T-helper 2 cell treated with Interferon-gamma antibody and Interleukin-4, amounts not matched to agents 5 μg/mL and 100 μg/mL, for 36 hours (primary cell): ENCODE results near the gene TP53I3.
"Not testable (repeated sequence)": the region's sequence is repeated elsewhere in the genome, so short reads cannot be mapped to it uniquely, and the experiment has no call there.

Source experiments
- DNase-seq: peaks from one replicate; pipeline ENCODE4 v3.0.0; 2021; ENCODE audit warnings: low spot score
- H3K27ac Mint-ChIP-seq: one replicate; pipeline ENCODE4 v1.8.0; 2021; ENCODE audit warnings: mild to moderate bottlenecking, mixed read lengths
- H3K27me3 Mint-ChIP-seq: one replicate; pipeline ENCODE4 v1.8.0; 2021; ENCODE audit warnings: low read depth, mixed read lengths
- H3K36me3 Mint-ChIP-seq: one replicate; pipeline ENCODE4 v1.8.0; 2021; ENCODE audit warnings: low read depth, mixed read lengths
- H3K4me1 Mint-ChIP-seq: one replicate; pipeline ENCODE4 v1.8.0; 2021; ENCODE audit warnings: low read depth, mixed read lengths
- H3K4me3 Mint-ChIP-seq: one replicate; pipeline ENCODE4 v1.8.0; 2022; ENCODE audit warnings: mild to moderate bottlenecking, moderate library complexity, mixed read lengths
- H3K9me3 Mint-ChIP-seq: one replicate; pipeline ENCODE4 v1.8.0; 2021; ENCODE audit warnings: mixed read lengths

Gene TP53I3

DNA sequence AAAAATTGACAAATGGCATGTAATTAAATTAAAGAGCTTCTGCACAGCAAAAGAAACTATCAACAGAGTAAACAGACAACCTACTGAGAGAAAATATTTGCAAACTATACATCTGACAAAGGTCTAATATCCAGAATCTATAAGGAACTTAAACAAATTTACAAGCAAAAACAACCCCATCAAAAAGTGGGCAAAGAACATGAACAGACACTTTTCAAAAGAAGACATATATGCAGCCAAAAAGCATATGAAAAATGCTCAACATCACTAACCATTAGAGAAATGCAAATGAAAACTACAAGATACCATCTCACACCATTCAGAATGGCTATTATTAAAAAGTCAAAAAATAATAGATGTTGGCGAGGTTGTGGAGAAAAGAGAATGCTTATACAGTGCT, 24.8 kb upstream of the TP53I3 start:
- not testable (repeated sequence) for H3K4me3 Mint-ChIP-seq, H3K36me3 Mint-ChIP-seq

GRCh38 chr2:24107336-24107735, 22.7 kb upstream of the TP53I3 start:
- DNase-seq: no peak
- Mint-ChIP-seq H3K36me3 (no peaks in the 10 kb centered on the region), H3K27me3 (no peaks in the 10 kb centered on the region), H3K27ac (no peak overlapping the region), H3K4me3 (no peak overlapping the region), H3K9me3 (peaks cover 27% of the 10 kb centered on the region), H3K4me1 (no peaks in the 10 kb centered on the region)

More for the DNA sequence above, 24.8 kb upstream of the TP53I3 start:
- not testable (repeated sequence) for H3K27ac Mint-ChIP-seq, DNase-seq, H3K4me1 Mint-ChIP-seq, H3K27me3 Mint-ChIP-seq
- peaks cover 27% of the 10 kb centered on the region for H3K9me3 Mint-ChIP-seq

- no peaks in the 10 kb centered on the region for H3K27me3 Mint-ChIP-seq
- H3K9me3 Mint-ChIP-seq: peaks cover 27% of the 10 kb centered on the region
- H3K36me3 Mint-ChIP-seq: no peaks in the 10 kb centered on the region
- H3K4me3 Mint-ChIP-seq: no peak overlapping the region
- no peak overlapping the region for H3K27ac Mint-ChIP-seq
- H3K4me1 Mint-ChIP-seq: no peaks in the 10 kb centered on the region
- DNase-seq: no peak
Observed at GRCh38 chr2:24106786-24107185, 22.2 kb upstream of the TP53I3 start.

DNA sequence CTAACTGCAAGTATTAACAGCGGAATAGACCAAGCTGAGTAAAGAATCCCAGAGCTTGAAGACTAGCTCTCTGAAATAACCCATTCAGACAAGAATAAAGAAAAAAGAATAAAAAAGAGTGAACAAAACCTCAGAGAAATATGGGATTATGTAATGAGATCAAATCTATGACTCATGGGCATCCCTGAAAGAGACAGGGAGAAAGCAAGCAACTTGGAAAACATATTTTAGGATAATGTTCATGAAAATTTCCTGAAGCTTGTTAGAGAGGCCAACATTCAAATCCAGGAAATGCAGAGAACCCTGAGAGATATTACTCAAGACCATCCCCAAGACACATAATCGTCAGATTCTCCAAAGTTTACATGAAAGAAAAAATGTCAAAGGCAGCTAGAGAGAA, 21.2 kb upstream of the TP53I3 start:
- no peaks in the 10 kb centered on the region for H3K36me3 Mint-ChIP-seq
- H3K27me3 Mint-ChIP-seq: no peaks in the 10 kb centered on the region
- H3K4me1 Mint-ChIP-seq: no peaks in the 10 kb centered on the region
- DNase-seq: no peak
- no peak overlapping the region for H3K4me3 Mint-ChIP-seq
- peaks cover 27% of the 10 kb centered on the region for H3K9me3 Mint-ChIP-seq
- no peak overlapping the region for H3K27ac Mint-ChIP-seq

DNA sequence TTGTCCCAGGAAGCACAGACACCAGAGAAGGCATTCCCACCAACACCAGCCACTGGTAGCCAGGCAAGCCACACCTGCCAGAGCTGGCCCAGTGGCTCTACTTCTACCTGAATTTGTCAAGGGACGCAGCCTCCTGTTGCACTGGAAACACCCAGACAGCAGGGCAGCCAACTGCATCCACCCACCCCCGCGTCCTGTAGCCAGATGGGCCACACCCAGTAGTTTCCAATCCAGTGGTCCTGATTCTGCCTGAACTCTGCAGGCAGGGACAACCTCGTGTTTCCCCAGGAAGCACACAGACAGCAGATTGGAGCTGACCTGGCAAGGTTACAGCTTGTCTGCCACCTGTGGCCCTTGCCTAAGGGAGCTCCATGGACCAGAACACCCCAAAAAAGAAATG, 20.3 kb upstream of the TP53I3 start:
- Mint-ChIP-seq H3K4me3 (no peak overlapping the region), H3K4me1 (no peaks in the 10 kb centered on the region), H3K27me3 (no peaks in the 10 kb centered on the region), H3K36me3 (no peaks in the 10 kb centered on the region), H3K9me3 (peaks cover 33% of the 10 kb centered on the region), H3K27ac (no peak overlapping the region)
- no peak for DNase-seq

GRCh38 chr2:24104110-24104650, 19.5 kb upstream of the TP53I3 start:
- Mint-ChIP-seq H3K4me3 (no peak overlapping the region), H3K9me3 (peaks cover 36% of the 10 kb centered on the region), H3K27ac (no peak overlapping the region), H3K4me1 (no peaks in the 10 kb centered on the region), H3K27me3 (no peaks in the 10 kb centered on the region), H3K36me3 (no peaks in the 10 kb centered on the region)
- no peak for DNase-seq

DNA sequence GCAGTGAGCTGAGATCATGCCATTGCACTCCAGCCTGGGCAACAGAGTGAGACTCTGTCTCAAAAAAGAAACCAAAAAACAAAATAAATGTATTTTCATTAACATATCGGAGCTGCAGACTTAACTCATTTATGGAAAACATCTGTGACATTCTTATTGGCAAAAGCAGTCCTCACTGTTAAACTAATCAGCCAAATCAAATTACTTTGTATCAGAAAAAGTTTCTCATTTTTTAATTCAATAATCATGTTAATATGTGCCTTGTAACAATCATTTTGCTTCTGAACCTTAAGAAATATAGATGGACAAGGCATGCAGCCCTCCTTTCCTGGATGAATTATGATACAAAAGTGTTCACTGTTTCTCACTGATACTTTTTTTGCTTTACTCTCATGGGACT, 18.0 kb upstream of the TP53I3 start:
- peaks cover 37% of the 10 kb centered on the region for H3K9me3 Mint-ChIP-seq
- H3K27me3 Mint-ChIP-seq: peaks cover 2% of the 10 kb centered on the region
- H3K27ac Mint-ChIP-seq: no peak overlapping the region
- H3K4me1 Mint-ChIP-seq: no peaks in the 10 kb centered on the region
- H3K4me3 Mint-ChIP-seq: no peak overlapping the region
- no peaks in the 10 kb centered on the region for H3K36me3 Mint-ChIP-seq
- DNase-seq: no peak

- H3K9me3 Mint-ChIP-seq: peaks cover 31% of the 10 kb centered on the region
- no peak for DNase-seq
- no peak overlapping the region for H3K4me3 Mint-ChIP-seq
- H3K27me3 Mint-ChIP-seq: peaks cover 2% of the 10 kb centered on the region
- H3K4me1 Mint-ChIP-seq: no peaks in the 10 kb centered on the region
- no peak overlapping the region for H3K27ac Mint-ChIP-seq
- H3K36me3 Mint-ChIP-seq: no peaks in the 10 kb centered on the region
Observed at GRCh38 chr2:24101992-24102391, 17.4 kb upstream of the TP53I3 start.

- H3K9me3 Mint-ChIP-seq: peaks cover 22% of the 10 kb centered on the region
- not testable (repeated sequence) for H3K27ac Mint-ChIP-seq, DNase-seq, H3K27me3 Mint-ChIP-seq, H3K4me3 Mint-ChIP-seq, H3K4me1 Mint-ChIP-seq, H3K36me3 Mint-ChIP-seq
Observed at GRCh38 chr2:24100732-24101131, 16.1 kb upstream of the TP53I3 start.

DNA sequence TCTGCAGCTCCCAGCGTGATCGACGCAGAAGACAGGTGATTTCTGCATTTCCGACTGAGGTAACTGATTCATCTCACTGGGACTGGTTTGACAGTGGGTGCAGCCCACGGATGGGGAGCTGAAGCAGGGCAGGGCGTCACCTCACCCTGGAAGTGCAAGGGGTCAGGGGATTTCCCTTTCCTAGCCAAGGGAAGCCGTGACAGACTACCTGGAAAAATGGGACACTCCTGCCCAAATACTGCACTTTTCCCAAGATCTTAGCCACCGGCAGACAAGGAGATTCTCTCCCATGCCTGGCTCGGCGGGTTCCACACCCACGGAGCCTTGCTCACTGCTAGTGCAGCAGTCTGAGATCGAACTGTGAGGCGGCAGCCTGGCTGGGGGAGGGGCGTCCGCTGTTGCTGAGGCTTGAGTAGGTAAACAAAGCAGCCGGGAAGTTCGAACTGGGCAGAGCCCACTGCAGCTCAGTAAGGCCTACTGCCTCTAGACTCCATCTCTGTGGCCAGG, 10.6 kb upstream of the TP53I3 start:
- H3K4me3 Mint-ChIP-seq, H3K27ac Mint-ChIP-seq, DNase-seq, H3K4me1 Mint-ChIP-seq, H3K27me3 Mint-ChIP-seq, H3K36me3 Mint-ChIP-seq: not testable (repeated sequence)
- H3K9me3 Mint-ChIP-seq: peaks cover 14% of the 10 kb centered on the region

DNA sequence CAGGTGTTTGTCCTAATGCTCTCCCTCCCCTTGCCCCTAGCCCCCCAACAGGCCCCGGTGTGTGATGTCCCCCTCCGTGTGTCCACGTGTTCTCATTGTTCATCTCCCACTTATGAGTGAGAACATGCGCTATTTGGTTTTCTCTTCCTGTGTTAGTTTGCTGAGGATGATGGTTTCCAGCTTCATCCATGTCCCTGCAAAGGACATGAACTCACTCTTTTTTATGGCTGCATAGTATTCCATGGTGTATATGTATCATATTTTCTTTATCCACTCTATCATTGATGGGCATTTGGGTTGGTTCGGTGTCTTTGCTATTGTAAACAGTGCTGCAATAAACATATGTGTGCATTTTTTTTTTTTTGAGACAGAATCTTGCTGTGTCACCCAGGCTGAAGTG, 8.6 kb upstream of the TP53I3 start:
- not testable (repeated sequence) for H3K4me3 Mint-ChIP-seq, H3K4me1 Mint-ChIP-seq, DNase-seq, H3K27me3 Mint-ChIP-seq, H3K9me3 Mint-ChIP-seq, H3K36me3 Mint-ChIP-seq, H3K27ac Mint-ChIP-seq

- H3K27ac Mint-ChIP-seq: no peak overlapping the region
Observed at GRCh38 chr2:24088821-24089359, 4.3 kb upstream of the TP53I3 start.

GRCh38 chr2:24087032-24087431, 2.4 kb upstream of the TP53I3 start:
- Mint-ChIP-seq H3K27me3 (no peaks in the 10 kb centered on the region), H3K36me3 (no peaks in the 10 kb centered on the region), H3K27ac (no peak overlapping the region), H3K9me3 (no peaks in the 10 kb centered on the region), H3K4me3 (no peak overlapping the region), H3K4me1 (peaks cover 8% of the 10 kb centered on the region)
- no peak for DNase-seq

More at GRCh38 chr2:24088821-24089359, 4.3 kb upstream of the TP53I3 start:
- Mint-ChIP-seq H3K27me3 (no peaks in the 10 kb centered on the region), H3K36me3 (peaks cover 2% of the 10 kb centered on the region), H3K9me3 (no peaks in the 10 kb centered on the region), H3K4me3 (no peak overlapping the region), H3K4me1 (peaks cover 8% of the 10 kb centered on the region)
- DNase-seq: no peak

GRCh38 chr2:24086241-24086640, 1.6 kb upstream of the TP53I3 start:
- H3K27ac Mint-ChIP-seq: no peak overlapping the region
- H3K4me3 Mint-ChIP-seq: no peak overlapping the region

DNA sequence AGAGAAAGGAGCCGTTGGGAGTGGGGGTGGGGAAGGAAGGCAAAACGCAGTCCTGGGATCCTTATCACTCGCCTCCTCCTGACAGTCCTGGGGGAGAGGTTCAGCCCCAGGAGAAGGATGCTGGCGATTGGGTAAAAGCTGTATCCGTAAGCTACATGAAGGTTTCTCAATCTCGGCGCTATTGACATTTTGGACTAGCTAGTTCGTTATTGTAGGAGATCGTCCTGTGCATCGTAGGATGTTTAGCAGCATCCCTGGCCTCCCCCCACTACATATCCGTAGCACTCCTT, 511 bp upstream of the TP53I3 start:
- peaks cover 8% of the 10 kb centered on the region for H3K4me1 Mint-ChIP-seq
- H3K4me3 Mint-ChIP-seq: peak overlapping the region; percentile 86
- no peaks in the 10 kb centered on the region for H3K9me3 Mint-ChIP-seq
- no peaks in the 10 kb centered on the region for H3K27me3 Mint-ChIP-seq
- H3K36me3 Mint-ChIP-seq: peaks cover 3% of the 10 kb centered on the region
- no peak for DNase-seq
- H3K27ac Mint-ChIP-seq: no peak overlapping the region

More at GRCh38 chr2:24086241-24086640, 1.6 kb upstream of the TP53I3 start:
- no peak for DNase-seq
- Mint-ChIP-seq H3K36me3 (peaks cover 2% of the 10 kb centered on the region), H3K9me3 (no peaks in the 10 kb centered on the region), H3K27me3 (no peaks in the 10 kb centered on the region), H3K4me1 (peaks cover 8% of the 10 kb centered on the region)
